Smooth muscle cell (in vitro differentiated cells): ENCODE results near the gene ZNF536. TPM values are rescaled to one million over a fixed set of nuclear protein-coding genes. Genes with fewer than 3 reads are reported as not detected.

Experiments
- DNase-seq: peaks from one replicate; lab custom pipeline; 2025; ENCODE audit not compliant: unreplicated experiment; lab: John Stamatoyannopoulos, UW
- H2AFZ ChIP-seq: fragments of 200-600 bp; sonication (generic); 2 replicates; pipeline ENCODE4 v1.6.0; 2016; ENCODE audit warnings: antibody characterized with exemption, low read depth, mild to moderate bottlenecking
- H3F3A ChIP-seq: fragments of 200-600 bp; sonication (generic); 2 replicates; pipeline ENCODE4 v1.6.0; 2017; ENCODE audit warnings: antibody characterized with exemption, low read depth
- H3K27ac ChIP-seq: fragments of 200-600 bp; sonication (generic); 2 replicates; pipeline ENCODE4 v1.5.1; 2016; ENCODE audit warnings: low read depth, mild to moderate bottlenecking
- H3K27me3 ChIP-seq: fragments of 200-600 bp; sonication (generic); 2 replicates; pipeline ENCODE4 v1.6.1; 2016; ENCODE audit warnings: low read depth, mild to moderate bottlenecking
- H3K36me3 ChIP-seq: fragments of 200-600 bp; sonication (generic); 2 replicates; pipeline ENCODE4 v1.5.1; 2016; ENCODE audit warnings: low read depth
- H3K4me1 ChIP-seq: fragments of 200-600 bp; sonication (generic); 2 replicates; pipeline ENCODE4 v1.5.1; 2016; ENCODE audit warnings: low read depth
- H3K4me2 ChIP-seq: fragments of 200-600 bp; sonication (generic); 2 replicates; pipeline ENCODE4 v1.6.0; 2016; ENCODE audit warnings: mild to moderate bottlenecking
- H3K4me3 ChIP-seq: fragments of 200-600 bp; sonication (generic); 2 replicates; pipeline ENCODE4 v1.5.1; 2016; ENCODE audit warnings: mild to moderate bottlenecking
- H3K79me2 ChIP-seq: fragments of 200-600 bp; sonication (generic); 2 replicates; pipeline ENCODE4 v1.6.0; 2016; ENCODE audit warnings: low read depth, mild to moderate bottlenecking
- H3K9ac ChIP-seq: fragments of 200-600 bp; sonication (generic); 2 replicates; pipeline ENCODE4 v1.6.0; 2016; ENCODE audit warnings: low read depth
- H3K9me3 ChIP-seq: fragments of 200-600 bp; sonication (generic); replicated peaks from 2 replicates; pipeline ENCODE4 v1.5.1; 2016; ENCODE audit warnings: low read depth
- H4K20me1 ChIP-seq: fragments of 200-600 bp; sonication (generic); 2 replicates; pipeline ENCODE4 v1.6.0; 2016; ENCODE audit warnings: low read depth
- WGBS: methylation state at CpG from one replicate; pipeline ENCODE4 v1.1.7; 2016; ENCODE audit warnings: low lambda C conversion rate; 5-methylcytosine and 5-hydroxymethylcytosine counted together
- polyA plus RNA-seq: library from polyadenylated mRNA; unstranded; fragments of >200 nt; fragmentation: Nextera tagmentation; extraction: Ambion mirVana; gene quantifications from 2 replicates; pipeline ENCODE4 v1.2.1, GENCODE V29; 2016
- total RNA-seq: library from RNA; depleted of rRNA; stranded (reverse); fragments of >200 nt; gene quantifications from 2 replicates; pipeline ENCODE4 v1.2.3, GENCODE V29; 2014
- TF ChIP-seq, protein P1 (sequence below): fragments of 200-600 bp; sonication (generic); IDR thresholded peaks from 2 replicates; pipeline ENCODE4 v1.5.1; 2017; ENCODE audit warnings: borderline replicate concordance, mild to moderate bottlenecking, antibody characterized with exemption; ENCODE audit not compliant: insufficient read depth, poor library complexity, severe bottlenecking

Gene ZNF536
- total and polyA plus RNA-seq, 2 experiments from 2014 or later, result not detected

DNA sequence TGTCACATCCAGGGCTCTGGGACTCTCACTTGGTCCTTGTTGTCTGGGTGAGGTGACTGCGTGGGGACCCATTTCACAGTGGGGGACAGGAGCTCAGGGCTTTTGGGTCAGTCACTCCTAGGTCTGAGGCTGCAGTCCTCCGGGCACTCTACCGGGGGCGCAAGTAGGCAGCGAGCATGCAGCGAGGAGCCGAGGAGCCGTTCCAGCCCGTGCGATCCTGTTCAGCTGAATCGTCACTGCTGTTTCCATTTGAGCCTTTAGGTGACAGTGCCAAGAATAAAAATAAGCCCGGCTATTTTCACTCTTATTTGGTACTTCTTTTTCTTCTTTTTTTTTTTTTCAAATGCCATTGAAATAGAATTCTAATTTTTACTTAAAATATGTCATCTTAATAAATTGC, 126.5 kb downstream of the ZNF536 start:
- Histone ChIP-seq H3K9ac (no peak overlapping the region), H2AFZ (no peak overlapping the region), H3K27me3 (no peaks in the 10 kb centered on the region), H3K4me2 (no peak overlapping the region), H3K4me3 (no peak overlapping the region), H3K36me3 (no peaks in the 10 kb centered on the region), H3K4me1 (no peaks in the 10 kb centered on the region), H3F3A (no peaks in the 10 kb centered on the region), H3K27ac (no peak overlapping the region), H3K79me2 (no peaks in the 10 kb centered on the region), H3K9me3 (no peaks in the 10 kb centered on the region), H4K20me1 (no peaks in the 10 kb centered on the region)
- TF ChIP-seq, protein P1, sequence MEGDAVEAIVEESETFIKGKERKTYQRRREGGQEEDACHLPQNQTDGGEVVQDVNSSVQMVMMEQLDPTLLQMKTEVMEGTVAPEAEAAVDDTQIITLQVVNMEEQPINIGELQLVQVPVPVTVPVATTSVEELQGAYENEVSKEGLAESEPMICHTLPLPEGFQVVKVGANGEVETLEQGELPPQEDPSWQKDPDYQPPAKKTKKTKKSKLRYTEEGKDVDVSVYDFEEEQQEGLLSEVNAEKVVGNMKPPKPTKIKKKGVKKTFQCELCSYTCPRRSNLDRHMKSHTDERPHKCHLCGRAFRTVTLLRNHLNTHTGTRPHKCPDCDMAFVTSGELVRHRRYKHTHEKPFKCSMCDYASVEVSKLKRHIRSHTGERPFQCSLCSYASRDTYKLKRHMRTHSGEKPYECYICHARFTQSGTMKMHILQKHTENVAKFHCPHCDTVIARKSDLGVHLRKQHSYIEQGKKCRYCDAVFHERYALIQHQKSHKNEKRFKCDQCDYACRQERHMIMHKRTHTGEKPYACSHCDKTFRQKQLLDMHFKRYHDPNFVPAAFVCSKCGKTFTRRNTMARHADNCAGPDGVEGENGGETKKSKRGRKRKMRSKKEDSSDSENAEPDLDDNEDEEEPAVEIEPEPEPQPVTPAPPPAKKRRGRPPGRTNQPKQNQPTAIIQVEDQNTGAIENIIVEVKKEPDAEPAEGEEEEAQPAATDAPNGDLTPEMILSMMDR, result no peak
- 49% methylated on average over 12 of the region's 12 CpGs for WGBS
- no peak for DNase-seq

- Histone ChIP-seq H3K36me3 (no peaks in the 10 kb centered on the region), H3K27ac (no peak overlapping the region), H3K79me2 (no peaks in the 10 kb centered on the region), H2AFZ (no peak overlapping the region), H3K9ac (no peak overlapping the region), H3F3A (no peaks in the 10 kb centered on the region), H4K20me1 (no peaks in the 10 kb centered on the region), H3K27me3 (no peaks in the 10 kb centered on the region), H3K4me1 (no peaks in the 10 kb centered on the region), H3K4me2 (no peak overlapping the region), H3K9me3 (no peaks in the 10 kb centered on the region), H3K4me3 (no peak overlapping the region)
- no peak for DNase-seq
- TF ChIP-seq, protein P1, result no peak
Observed at GRCh38 chr19:30504272-30504671, 132.1 kb downstream of the ZNF536 start.

DNA sequence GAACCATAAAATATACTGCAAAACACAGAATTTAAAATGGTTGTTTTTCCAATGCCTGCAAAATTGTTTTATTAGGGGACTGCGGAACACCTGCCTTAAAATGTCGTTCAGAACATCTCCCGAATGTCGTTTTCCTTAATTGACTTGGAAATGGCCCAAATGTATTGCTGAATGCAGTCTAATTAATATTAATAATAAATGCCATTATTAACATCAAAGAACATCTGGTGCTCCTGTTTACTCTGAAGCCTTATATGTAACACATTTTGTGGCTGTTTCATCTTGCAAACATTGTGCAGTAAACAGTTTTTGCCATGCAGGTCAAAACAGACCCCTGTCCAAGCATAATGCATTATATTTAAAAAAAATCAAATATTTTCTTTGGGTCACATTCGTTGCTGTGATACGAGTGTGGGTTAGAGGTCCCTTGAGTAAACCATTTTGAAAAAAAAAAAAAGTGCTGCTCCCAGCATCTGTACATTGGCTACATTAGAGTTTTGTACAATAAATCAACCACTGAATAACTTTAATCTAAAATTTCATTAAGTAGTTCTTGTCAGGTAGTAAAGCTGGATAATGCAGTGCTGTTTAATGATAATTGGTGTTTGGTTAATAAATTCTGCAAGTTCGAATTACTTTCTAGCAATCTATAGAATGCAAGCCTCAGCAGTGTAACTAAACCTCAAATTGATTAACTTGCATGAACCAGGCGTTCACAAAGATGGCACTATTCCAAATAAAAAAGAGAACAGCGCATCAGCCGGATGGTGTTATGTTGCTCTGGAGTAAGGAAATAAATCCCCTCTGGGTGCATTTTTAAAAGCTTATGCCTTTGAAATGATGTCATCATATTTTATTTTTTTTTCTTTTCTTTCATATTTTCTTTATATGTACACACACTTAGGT, 140.2 kb downstream of the ZNF536 start:
- no peak overlapping the region for H3K9ac ChIP-seq
- H3K79me2 ChIP-seq, result no peaks in the 10 kb centered on the region
- H3K4me3 ChIP-seq, result no peak overlapping the region
- 88% methylated on average over 10 of the region's 10 CpGs for WGBS
- H3K27ac ChIP-seq, result no peak overlapping the region
- H3K27me3 ChIP-seq, result peaks cover 30% of the 10 kb centered on the region
- H3K4me1 ChIP-seq, result no peaks in the 10 kb centered on the region
- H3K4me2 ChIP-seq, result no peak overlapping the region
- no peak overlapping the region for H2AFZ ChIP-seq
- H3K36me3 ChIP-seq, result no peaks in the 10 kb centered on the region
- TF ChIP-seq, protein P1, result no peak
- H3F3A ChIP-seq, result no peaks in the 10 kb centered on the region
- no peaks in the 10 kb centered on the region for H4K20me1 ChIP-seq
- H3K9me3 ChIP-seq, result no peaks in the 10 kb centered on the region
- DNase-seq, result no peak

- no peaks in the 10 kb centered on the region for H3F3A ChIP-seq
- H3K27me3 ChIP-seq, result peaks cover 30% of the 10 kb centered on the region
- no peaks in the 10 kb centered on the region for H3K36me3 ChIP-seq
- H3K9me3 ChIP-seq, result no peaks in the 10 kb centered on the region
- H4K20me1 ChIP-seq, result no peaks in the 10 kb centered on the region
- 92% methylated on average over 6 of the region's 6 CpGs for WGBS
- TF ChIP-seq, protein P1, result no peak
- H3K4me2 ChIP-seq, result no peak overlapping the region
- no peak for DNase-seq
- H2AFZ ChIP-seq, result no peak overlapping the region
- no peak overlapping the region for H3K9ac ChIP-seq
- no peak overlapping the region for H3K4me3 ChIP-seq
- H3K4me1 ChIP-seq, result no peaks in the 10 kb centered on the region
- no peaks in the 10 kb centered on the region for H3K79me2 ChIP-seq
- no peak overlapping the region for H3K27ac ChIP-seq
Observed at GRCh38 chr19:30513082-30513411, 140.9 kb downstream of the ZNF536 start.
